MM.1S (cell line): ENCODE measurements around the gene NOP10.

Experiments used
- DNase-seq: peaks from one replicate; pipeline ENCODE4 v3.0.0-alpha.2; 2015
- H2AFZ ChIP-seq: fragments of 300-600 bp; sonication (generic); 2 replicates; pipeline ENCODE4 v1.6.0; 2016; ENCODE audit warnings: antibody characterized with exemption, low read length
- H3F3A ChIP-seq: fragments of 300-600 bp; sonication (generic); 2 replicates; pipeline ENCODE4 v1.6.1; 2016; ENCODE audit warnings: mild to moderate bottlenecking, antibody characterized with exemption, low read length, moderate library complexity, mixed read lengths; ENCODE audit not compliant: insufficient read depth
- H3K27ac ChIP-seq: fragments of 300-600 bp; sonication (generic); 2 replicates; pipeline ENCODE4 v1.5.1; 2016; ENCODE audit warnings: mild to moderate bottlenecking, low read length
- H3K27me3 ChIP-seq: fragments of 300-600 bp; sonication (generic); replicated peaks from 2 replicates; pipeline ENCODE4 v1.6.0; 2016; ENCODE audit warnings: low read length; ENCODE audit not compliant: insufficient read depth
- H3K36me3 ChIP-seq: fragments of 300-600 bp; sonication (generic); replicated peaks from 2 replicates; pipeline ENCODE4 v1.6.1; 2016; ENCODE audit warnings: mild to moderate bottlenecking, low read length, mixed read lengths; ENCODE audit not compliant: insufficient read depth
- H3K4me1 ChIP-seq: fragments of 300-600 bp; sonication (generic); 2 replicates; pipeline ENCODE4 v1.6.1; 2016; ENCODE audit warnings: low read length, mixed read lengths
- H3K4me2 ChIP-seq: fragments of 300-600 bp; sonication (generic); 2 replicates; pipeline ENCODE4 v1.6.0; 2016; ENCODE audit warnings: low read depth, low read length
- H3K4me3 ChIP-seq: fragments of 300-600 bp; sonication (generic); 2 replicates; pipeline ENCODE4 v1.5.1; 2016; ENCODE audit warnings: low read length, mixed read lengths
- H3K79me2 ChIP-seq: fragments of 300-600 bp; sonication (generic); 2 replicates; pipeline ENCODE4 v1.6.1; 2016; ENCODE audit warnings: mixed run types, low read length, mixed read lengths
- H3K9ac ChIP-seq: fragments of 300-600 bp; sonication (generic); 2 replicates; pipeline ENCODE4 v1.6.1; 2016; ENCODE audit warnings: low read length, mixed read lengths
- H3K9me2 ChIP-seq: fragments of 300-600 bp; sonication (generic); replicated peaks from 2 replicates; pipeline ENCODE4 v1.6.1; 2016; ENCODE audit warnings: mild to moderate bottlenecking, low read length, mixed read lengths; ENCODE audit not compliant: insufficient read depth
- H3K9me3 ChIP-seq: fragments of 300-600 bp; sonication (generic); replicated peaks from 2 replicates; pipeline ENCODE4 v1.6.1; 2016; ENCODE audit warnings: mild to moderate bottlenecking, low read length, mixed read lengths; ENCODE audit not compliant: insufficient read depth
- H4K20me1 ChIP-seq: fragments of 300-600 bp; sonication (generic); 2 replicates; pipeline ENCODE4 v1.6.1; 2016; ENCODE audit warnings: mild to moderate bottlenecking, low read length, moderate library complexity, mixed read lengths; ENCODE audit not compliant: insufficient read depth
- EZH2 ChIP-seq: fragments of 300-600 bp; sonication (generic); optimal IDR thresholded peaks from 2 replicates; pipeline ENCODE3; 2017; ENCODE audit warnings: low read depth, mild to moderate bottlenecking, antibody characterized with exemption, low read length, mixed read lengths
- EZH2phosphoT487 ChIP-seq: fragments of 300-600 bp; sonication (generic); IDR thresholded peaks from 2 replicates; pipeline ENCODE4 v1.6.1; 2018; ENCODE audit warnings: antibody characterized with exemption, low read length
- TF ChIP-seq, protein P1 (sequence below): fragments of 300-600 bp; sonication (generic); IDR thresholded peaks from 2 replicates; pipeline ENCODE4 v1.5.1; 2016; ENCODE audit warnings: antibody characterized with exemption, low read length, mixed read lengths

NOP10 gene

GRCh38 chr15:34314491-34315490 is 28.1 kb downstream of the NOP10 start:
- H3K27me3 ChIP-seq: no peaks in the 10 kb centered on the region
- H2AFZ ChIP-seq: no peak overlapping the region
- no peak overlapping the region for H3K4me3 ChIP-seq
- DNase-seq: no peak
- no peak overlapping the region for H3K27ac ChIP-seq
- no peaks in the 10 kb centered on the region for H3K9me2 ChIP-seq
- no peak overlapping the region for H3K4me2 ChIP-seq
- H3K4me1 ChIP-seq: no peaks in the 10 kb centered on the region
- no peak for TF ChIP-seq EZH2
- no peak for TF ChIP-seq EZH2phosphoT487
- TF ChIP-seq, protein P1, sequence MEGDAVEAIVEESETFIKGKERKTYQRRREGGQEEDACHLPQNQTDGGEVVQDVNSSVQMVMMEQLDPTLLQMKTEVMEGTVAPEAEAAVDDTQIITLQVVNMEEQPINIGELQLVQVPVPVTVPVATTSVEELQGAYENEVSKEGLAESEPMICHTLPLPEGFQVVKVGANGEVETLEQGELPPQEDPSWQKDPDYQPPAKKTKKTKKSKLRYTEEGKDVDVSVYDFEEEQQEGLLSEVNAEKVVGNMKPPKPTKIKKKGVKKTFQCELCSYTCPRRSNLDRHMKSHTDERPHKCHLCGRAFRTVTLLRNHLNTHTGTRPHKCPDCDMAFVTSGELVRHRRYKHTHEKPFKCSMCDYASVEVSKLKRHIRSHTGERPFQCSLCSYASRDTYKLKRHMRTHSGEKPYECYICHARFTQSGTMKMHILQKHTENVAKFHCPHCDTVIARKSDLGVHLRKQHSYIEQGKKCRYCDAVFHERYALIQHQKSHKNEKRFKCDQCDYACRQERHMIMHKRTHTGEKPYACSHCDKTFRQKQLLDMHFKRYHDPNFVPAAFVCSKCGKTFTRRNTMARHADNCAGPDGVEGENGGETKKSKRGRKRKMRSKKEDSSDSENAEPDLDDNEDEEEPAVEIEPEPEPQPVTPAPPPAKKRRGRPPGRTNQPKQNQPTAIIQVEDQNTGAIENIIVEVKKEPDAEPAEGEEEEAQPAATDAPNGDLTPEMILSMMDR: no peak
- no peak overlapping the region for H3K9ac ChIP-seq
- no peaks in the 10 kb centered on the region for H4K20me1 ChIP-seq
- H3K9me3 ChIP-seq: no peaks in the 10 kb centered on the region
- H3F3A ChIP-seq: 0 out of 2 replicates have a peak, but pooled peaks cover 8% of the 10 kb centered on the region
- no peaks in the 10 kb centered on the region for H3K36me3 ChIP-seq
- H3K79me2 ChIP-seq: peaks cover 64% of the 10 kb centered on the region

GRCh38 chr15:34311563-34311962 is 31.4 kb downstream of the NOP10 start:
- Histone ChIP-seq H2AFZ (no peak overlapping the region), H3K9ac (no peak overlapping the region), H3K36me3 (no peaks in the 10 kb centered on the region; the same call in 1 of the 2 replicates), H3K27me3 (no peaks in the 10 kb centered on the region), H4K20me1 (no peaks in the 10 kb centered on the region), H3K9me2 (no peaks in the 10 kb centered on the region), H3F3A (no peaks in the 10 kb centered on the region), H3K4me1 (no peaks in the 10 kb centered on the region), H3K9me3 (no peaks in the 10 kb centered on the region), H3K4me3 (no peak overlapping the region), H3K79me2 (peaks cover 52% of the 10 kb centered on the region), H3K4me2 (no peak overlapping the region), H3K27ac (no peak overlapping the region)
- DNase-seq: no peak
- TF ChIP-seq, protein P1: no peak
- TF ChIP-seq EZH2phosphoT487 (no peak), EZH2 (no peak)

DNA sequence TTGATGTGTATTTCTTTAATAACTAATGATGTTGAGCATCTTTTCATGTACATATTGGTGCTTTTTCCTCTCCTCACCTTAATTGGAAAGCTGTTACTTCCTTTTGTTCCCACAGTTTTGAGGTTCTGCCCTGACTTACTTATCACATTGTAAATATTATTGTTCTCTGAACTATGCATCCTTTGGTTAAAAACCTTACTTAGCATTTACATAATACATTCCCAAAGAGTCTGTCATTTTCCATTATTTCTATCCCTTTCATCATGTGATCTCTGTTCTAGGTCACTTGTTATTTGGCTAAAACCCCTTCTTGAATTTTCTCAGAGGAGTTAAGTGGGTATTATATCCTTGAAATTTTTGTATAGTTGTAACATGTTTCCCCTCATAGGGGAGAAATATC is 38.3 kb downstream of the NOP10 start:
- Histone ChIP-seq H2AFZ (no peak overlapping the region), H3K27ac (no peak overlapping the region), H3K27me3 (no peaks in the 10 kb centered on the region), H3K4me2 (no peak overlapping the region), H3K9me2 (no peaks in the 10 kb centered on the region), H3K4me3 (no peak overlapping the region), H3K9ac (no peak overlapping the region), H3K79me2 (peaks cover 22% of the 10 kb centered on the region; the same call in 1 of the 2 replicates), H3K36me3 (no peaks in the 10 kb centered on the region; the same call in 1 of the 2 replicates), H3K4me1 (no peaks in the 10 kb centered on the region), H3K9me3 (no peaks in the 10 kb centered on the region), H4K20me1 (no peaks in the 10 kb centered on the region), H3F3A (no peaks in the 10 kb centered on the region)
- TF ChIP-seq, protein P1: no peak
- TF ChIP-seq EZH2phosphoT487: no peak
- TF ChIP-seq EZH2: no peak
- DNase-seq: no peak
